ENCODE data around the gene CNTN4. TPM values are rescaled to one million over a fixed set of nuclear protein-coding genes. Genes with fewer than 3 reads are reported as not detected.
"Not testable (repeated sequence)": the region's sequence is repeated elsewhere in the genome, so short reads cannot be mapped to it uniquely, and the experiment has no call there.

The CNTN4 gene
- total RNA-seq, 2 experiments from 2014 or later, result not detected

GRCh38 chr3:2506776-2507175 lies 408.1 kb downstream of the CNTN4 start:
- POLR2A ChIA-PET, result no interaction called here
- CTCF ChIA-PET, result no interaction called here

GRCh38 chr3:2510591-2511145 lies 412.0 kb downstream of the CNTN4 start:
- POLR2A ChIA-PET, result no interaction called here
- CTCF ChIA-PET, result no interaction called here

DNA sequence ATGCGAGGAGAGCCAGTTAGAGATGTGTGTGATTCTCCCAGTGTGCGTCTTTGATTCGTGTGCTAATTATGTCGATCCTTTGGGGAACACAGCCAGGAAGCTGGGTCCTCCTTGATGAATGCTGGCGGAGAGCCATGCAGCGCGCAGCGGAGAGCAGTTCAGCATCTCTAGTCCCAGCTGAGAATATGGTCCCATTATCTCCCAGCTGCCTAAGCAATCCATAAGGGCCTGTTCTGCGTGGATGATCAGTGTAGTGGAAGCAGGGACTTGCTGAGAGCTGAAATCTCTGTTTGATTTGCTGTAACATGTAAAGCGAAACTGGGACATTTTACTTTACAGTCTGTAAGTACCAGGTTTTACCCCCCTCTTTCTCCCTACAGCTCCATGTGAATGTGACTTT lies 412.7 kb downstream of the CNTN4 start:
- ChIA-PET POLR2A (no interaction called here), CTCF (no interaction called here)

DNA sequence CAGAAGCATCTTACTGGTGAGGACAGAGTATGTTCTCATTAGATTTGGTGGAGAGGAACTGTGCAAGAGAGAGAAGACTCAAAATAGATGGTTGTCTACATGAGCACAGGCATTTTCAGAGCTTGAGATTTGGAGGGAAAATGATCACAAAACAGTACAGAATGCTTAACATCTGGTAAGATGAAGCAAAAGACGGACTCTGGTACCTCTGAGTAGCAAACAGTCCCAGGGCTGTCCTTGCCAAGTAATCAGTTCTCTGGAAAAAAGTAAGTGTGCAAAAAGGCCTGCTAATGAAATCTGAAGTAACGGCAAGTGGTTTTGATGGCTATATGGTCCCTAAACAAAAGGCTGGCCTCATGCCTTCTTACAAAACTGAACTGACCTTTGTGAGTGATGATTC lies 414.2 kb downstream of the CNTN4 start:
- ChIA-PET CTCF (no interaction called here), POLR2A (no interaction called here)

GRCh38 chr3:2513986-2514385 lies 415.3 kb downstream of the CNTN4 start:
- ChIA-PET POLR2A (no interaction called here), CTCF (no interaction called here)

DNA sequence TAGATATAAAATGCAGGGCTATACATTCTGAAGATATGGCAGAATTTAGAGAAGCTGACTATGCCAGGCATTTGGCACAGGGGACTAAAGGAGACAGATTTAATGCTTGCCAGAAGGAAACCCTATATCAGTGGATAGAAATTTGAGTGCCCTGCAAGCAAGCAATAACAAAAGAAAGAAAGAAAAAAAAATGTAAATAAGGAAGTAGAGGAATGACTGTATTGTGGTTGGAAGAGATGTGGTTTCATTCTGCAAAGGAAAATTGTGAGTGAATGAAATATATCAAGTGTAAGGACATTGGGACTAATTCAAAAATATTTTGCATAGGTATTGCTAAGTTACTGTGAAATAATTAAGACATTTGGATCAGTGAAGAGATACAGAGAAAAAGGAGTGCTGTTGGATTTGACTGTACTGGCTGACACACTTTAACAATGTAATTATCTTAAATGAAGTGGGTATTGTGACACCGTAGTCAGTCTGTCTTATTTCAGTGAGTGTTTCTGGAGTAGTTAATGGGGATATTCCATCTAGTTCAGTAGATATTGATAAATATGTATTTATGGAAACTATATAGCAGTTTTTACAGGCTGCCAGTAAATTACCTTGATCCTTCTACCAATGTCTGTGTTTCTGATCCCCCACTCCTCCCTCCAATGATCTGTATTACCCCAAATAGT lies 418.2 kb downstream of the CNTN4 start:
- ChIA-PET POLR2A (no interaction called here), CTCF (no interaction called here)

- ChIA-PET CTCF (no interaction called here), POLR2A (no interaction called here)
These were observed 419.0 kb downstream of the CNTN4 start for GRCh38 chr3:2517500-2518172.

GRCh38 chr3:2523281-2523836 lies 424.7 kb downstream of the CNTN4 start:
- CTCF ChIA-PET, result no interaction called here
- POLR2A ChIA-PET, result no interaction called here

GRCh38 chr3:2525968-2526367 lies 427.3 kb downstream of the CNTN4 start:
- ChIA-PET CTCF (no interaction called here), POLR2A (no interaction called here)

- ChIA-PET CTCF (no interaction called here), POLR2A (no interaction called here)
These were observed 428.3 kb downstream of the CNTN4 start for GRCh38 chr3:2526926-2527325.

GRCh38 chr3:2527328-2527727 lies 428.7 kb downstream of the CNTN4 start:
- POLR2A ChIA-PET, CTCF ChIA-PET: not testable (repeated sequence)

- POLR2A ChIA-PET, CTCF ChIA-PET: not testable (repeated sequence)
These were observed 436.1 kb downstream of the CNTN4 start for GRCh38 chr3:2534767-2535166.

- CTCF ChIA-PET, result no interaction called here
- POLR2A ChIA-PET, result no interaction called here
These were observed 436.5 kb downstream of the CNTN4 start for GRCh38 chr3:2535206-2535605.

- POLR2A ChIA-PET, result no interaction called here
- CTCF ChIA-PET, result no interaction called here
These were observed 437.9 kb downstream of the CNTN4 start for GRCh38 chr3:2536575-2536974.

- ChIA-PET POLR2A (no interaction called here), CTCF (no interaction called here)
These were observed 441.4 kb downstream of the CNTN4 start for GRCh38 chr3:2540115-2540514.

DNA sequence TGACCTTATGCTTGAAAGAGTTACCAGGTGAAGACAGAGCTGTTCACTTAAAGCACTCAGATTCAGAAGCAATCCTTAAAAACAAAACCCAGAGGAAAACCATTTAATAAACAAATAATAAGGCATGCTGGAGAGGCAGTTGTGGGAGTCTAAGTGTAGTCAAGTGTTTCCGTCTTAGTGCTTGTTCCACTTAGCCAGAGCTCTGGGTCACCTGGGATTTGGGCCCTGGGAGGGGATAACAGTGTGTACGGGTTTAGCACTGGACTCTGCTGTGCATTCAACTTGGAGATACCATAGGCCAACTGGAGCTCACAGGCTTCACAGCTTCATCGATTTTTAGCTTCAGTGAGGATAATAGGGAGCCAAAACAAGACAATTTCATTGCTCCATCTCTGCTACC lies 444.6 kb downstream of the CNTN4 start:
- ChIA-PET CTCF (no interaction called here), POLR2A (no interaction called here)

DNA sequence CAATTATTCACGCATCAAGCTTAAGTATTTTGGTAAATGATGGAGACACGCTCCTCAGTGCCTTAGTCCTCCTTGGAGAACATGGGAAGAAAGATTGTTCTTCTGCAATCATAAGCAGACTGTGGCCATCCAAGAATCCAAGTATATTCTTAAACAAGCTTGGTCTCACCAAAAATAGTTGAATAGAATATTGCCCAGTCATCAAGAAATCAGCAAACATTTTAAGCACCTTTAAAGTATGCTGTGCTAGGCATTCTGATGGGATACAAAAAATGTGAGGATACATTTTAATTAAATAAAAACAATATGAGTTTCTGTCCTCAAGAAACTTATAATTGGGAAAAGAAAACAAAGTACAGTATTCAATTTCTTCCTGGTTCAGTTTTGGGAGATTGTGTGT lies 445.5 kb downstream of the CNTN4 start:
- ChIA-PET POLR2A (no interaction called here), CTCF (no interaction called here)

- ChIA-PET POLR2A (no interaction called here), CTCF (no interaction called here)
These were observed 446.1 kb downstream of the CNTN4 start for GRCh38 chr3:2544718-2545117.

GRCh38 chr3:2547049-2547448 lies 448.4 kb downstream of the CNTN4 start:
- ChIA-PET CTCF (no interaction called here), POLR2A (no interaction called here)

GRCh38 chr3:2554656-2555055 lies 456.0 kb downstream of the CNTN4 start:
- ChIA-PET POLR2A (no interaction called here), CTCF (no interaction called here)

DNA sequence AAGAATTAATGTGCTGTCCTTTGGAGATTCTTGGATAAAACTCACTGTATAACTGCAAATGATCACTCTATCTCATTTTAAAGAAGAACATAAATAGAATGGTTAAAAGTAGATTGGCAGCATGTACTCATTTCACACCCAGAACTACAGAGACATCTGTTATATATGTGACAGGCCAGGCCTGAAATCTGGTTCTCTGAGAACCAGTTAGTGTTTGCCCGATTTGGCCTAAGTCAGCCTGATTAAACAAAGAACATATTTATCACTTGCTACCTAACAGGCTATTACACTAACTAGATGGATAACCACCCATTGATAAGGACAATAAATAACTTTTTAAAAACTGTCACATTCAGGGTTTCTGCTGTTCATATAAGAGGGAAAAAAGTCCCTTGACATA lies 460.1 kb downstream of the CNTN4 start:
- CTCF ChIA-PET, result no interaction called here
- POLR2A ChIA-PET, result no interaction called here

- ChIA-PET POLR2A (no interaction called here), CTCF (no interaction called here)
These were observed 468.8 kb downstream of the CNTN4 start for GRCh38 chr3:2567451-2567850.
